H9 (cell line): ENCODE data around the gene POT1. TPM values are rescaled to one million over a fixed set of nuclear protein-coding genes. Genes with fewer than 3 reads are reported as not detected.

ENCODE experiments used
- DNase-seq: peaks from one replicate; pipeline ENCODE4 v3.0.0-alpha.2; 2017
- H2AFZ ChIP-seq: one replicate; pipeline ENCODE4 v1.6.1; 2013; ENCODE audit warnings: mild to moderate bottlenecking, low read length, control low read depth, moderate library complexity
- H2AK5ac ChIP-seq: 2 replicates; pipeline ENCODE4 v1.6.1; 2013; ENCODE audit warnings: low read length, control low read depth, mixed read lengths; ENCODE audit not compliant: insufficient read length
- H2BK120ac ChIP-seq: one replicate; pipeline ENCODE4 v1.6.1; 2013; ENCODE audit warnings: low read depth, mild to moderate bottlenecking, low read length, control low read depth, inconsistent platforms; ENCODE audit not compliant: poor library complexity, severe bottlenecking
- H2BK12ac ChIP-seq: 2 replicates; pipeline ENCODE4 v1.6.1; 2013; ENCODE audit warnings: low read length, control low read depth, mixed read lengths, low read depth; ENCODE audit not compliant: insufficient read length
- H2BK15ac ChIP-seq: 2 replicates; pipeline ENCODE4 v1.6.1; 2013; ENCODE audit warnings: low read depth, low read length, control low read depth
- H2BK20ac ChIP-seq: one replicate; pipeline ENCODE4 v1.6.1; 2013; ENCODE audit warnings: low read depth, mild to moderate bottlenecking, low read length, control low read depth, inconsistent platforms; ENCODE audit not compliant: poor library complexity, severe bottlenecking
- H2BK5ac ChIP-seq: 2 replicates; pipeline ENCODE4 v1.6.1; 2013; ENCODE audit warnings: low read length, control low read depth, mixed read lengths; ENCODE audit not compliant: insufficient read length
- H3K14ac ChIP-seq: 2 replicates; pipeline ENCODE4 v1.6.1; 2013; ENCODE audit warnings: low read length, control low read depth; ENCODE audit not compliant: insufficient read depth
- H3K18ac ChIP-seq: 2 replicates; pipeline ENCODE4 v1.6.1; 2013; ENCODE audit warnings: low read depth, mild to moderate bottlenecking, mixed read lengths, low read length, control low read depth; ENCODE audit not compliant: insufficient read length
- H3K23ac ChIP-seq: 2 replicates; pipeline ENCODE4 v1.6.1; 2013; ENCODE audit warnings: low read length, control low read depth, mixed read lengths, low read depth; ENCODE audit not compliant: insufficient read length
- H3K23me2 ChIP-seq: 2 replicates; pipeline ENCODE4 v1.6.1; 2013; ENCODE audit warnings: low read depth, mild to moderate bottlenecking, mixed read lengths, low read length, control low read depth; ENCODE audit not compliant: insufficient read length, poor library complexity, severe bottlenecking
- H3K27ac ChIP-seq: 2 replicates; pipeline ENCODE4 v1.5.1; 2013; ENCODE audit warnings: low read length, control low read depth, mixed read lengths, low read depth; ENCODE audit not compliant: insufficient read length
- H3K27me3 ChIP-seq: 2 replicates; pipeline ENCODE4 v1.6.1; 2013; ENCODE audit warnings: low read length, control low read depth, inconsistent platforms; ENCODE audit not compliant: insufficient read depth
- H3K4ac ChIP-seq: 2 replicates; pipeline ENCODE4 v1.6.1; 2013; ENCODE audit warnings: low read depth, mild to moderate bottlenecking, control low read depth, inconsistent platforms, low read length, moderate library complexity
- H3K4me1 ChIP-seq: 2 replicates; pipeline ENCODE4 v1.6.1; 2013; ENCODE audit warnings: low read length, control low read depth, inconsistent platforms; ENCODE audit not compliant: insufficient read depth
- H3K4me2 ChIP-seq: 2 replicates; pipeline ENCODE4 v1.6.1; 2013; ENCODE audit warnings: low read length, control low read depth, mixed read lengths; ENCODE audit not compliant: insufficient read length, insufficient read depth
- H3K56ac ChIP-seq: 2 replicates; pipeline ENCODE4 v1.6.1; 2013; ENCODE audit warnings: low read depth, mild to moderate bottlenecking, mixed read lengths, low read length, control low read depth; ENCODE audit not compliant: insufficient read length
- H3K79me1 ChIP-seq: 2 replicates; pipeline ENCODE4 v1.6.1; 2013; ENCODE audit warnings: low read depth, mild to moderate bottlenecking, moderate library complexity, low read length, control low read depth, inconsistent platforms; ENCODE audit not compliant: insufficient read depth, poor library complexity, severe bottlenecking
- H3K79me2 ChIP-seq: 2 replicates; pipeline ENCODE4 v1.6.1; 2013; ENCODE audit warnings: low read length, control low read depth, inconsistent platforms; ENCODE audit not compliant: insufficient read depth
- H3K9ac ChIP-seq: 2 replicates; pipeline ENCODE4 v1.6.1; 2013; ENCODE audit warnings: low read length, control low read depth, mixed read lengths; ENCODE audit not compliant: insufficient read length; ENCODE audit errors: extremely low read depth
- H3K9me3 ChIP-seq: one replicate; pipeline ENCODE4 v1.6.1; 2013; ENCODE audit warnings: low read depth, low read length, inconsistent platforms; ENCODE audit not compliant: control insufficient read depth
- H3T11ph ChIP-seq: one replicate; pipeline ENCODE4 v1.6.1; 2013; ENCODE audit warnings: mild to moderate bottlenecking, low read length, control low read depth, inconsistent platforms
- H4K20me1 ChIP-seq: one replicate; pipeline ENCODE4 v1.6.1; 2013; ENCODE audit not compliant: control insufficient read depth, insufficient read length, insufficient read depth
- H4K5ac ChIP-seq: 2 replicates; pipeline ENCODE4 v1.6.1; 2013; ENCODE audit warnings: low read depth, mild to moderate bottlenecking, mixed read lengths, low read length, control low read depth; ENCODE audit not compliant: insufficient read length
- H4K8ac ChIP-seq: replicated peaks from 2 replicates; pipeline ENCODE4 v1.6.1; 2013; ENCODE audit warnings: low read length, control low read depth, mixed read lengths, low read depth; ENCODE audit not compliant: insufficient read length
- H4K91ac ChIP-seq: 2 replicates; pipeline ENCODE4 v1.6.1; 2013; ENCODE audit warnings: low read depth, mild to moderate bottlenecking, moderate library complexity, mixed read lengths, low read length, control low read depth; ENCODE audit not compliant: insufficient read length
- H3K27ac Mint-ChIP-seq, 3 experiments: 2 replicates in 2 of 3; 3 replicates in 1 of 3; pipeline ENCODE4 v1.8.0; 2020 to 2021; ENCODE audit warnings: mixed read lengths in 3 of 3, mild to moderate bottlenecking in 1 of 3, moderate library complexity in 1 of 3
- H3K27me3 Mint-ChIP-seq: 2 replicates; pipeline ENCODE4 v1.8.0; 2021; ENCODE audit warnings: low read depth, mild to moderate bottlenecking, moderate library complexity, mixed read lengths
- H3K36me3 Mint-ChIP-seq, 3 experiments: 2 replicates in 2 of 3; 3 replicates in 1 of 3; pipeline ENCODE4 v1.8.0; 2020 to 2021; ENCODE audit warnings: low read depth in 3 of 3, mixed read lengths in 3 of 3; ENCODE audit not compliant: insufficient read depth in 1 of 3
- H3K4me1 Mint-ChIP-seq, 2 experiments: 2 replicates each; pipeline ENCODE4 v1.8.0; 2020; ENCODE audit warnings: mixed read lengths in 2 of 2
- H3K4me3 Mint-ChIP-seq, 2 experiments: 2 replicates in 1 of 2; 3 replicates in 1 of 2; pipeline ENCODE4 v1.8.0; 2020 to 2021; ENCODE audit warnings: mild to moderate bottlenecking in 2 of 2, mixed read lengths in 2 of 2, moderate library complexity in 1 of 2
- H3K9me3 Mint-ChIP-seq, 2 experiments: 2 replicates in 1 of 2; 3 replicates in 1 of 2; pipeline ENCODE4 v1.8.0; 2020; ENCODE audit warnings: mild to moderate bottlenecking in 2 of 2, mixed read lengths in 2 of 2, moderate library complexity in 1 of 2
- WGBS: extraction: QIAGEN DNeasy Blood & Tissue Kit; methylation state at CpG from one replicate; pipeline ENCODE4 v1.1.7; 2013; ENCODE audit warnings: missing lambda C conversion rate, low lambda C conversion rate, mixed read lengths; ENCODE audit not compliant: insufficient read length; ENCODE audit errors: extremely low coverage; 5-methylcytosine and 5-hydroxymethylcytosine counted together
- total RNA-seq: library from RNA; stranded (reverse); gene quantifications from 2 replicates; pipeline ENCODE4 v1.2.1, GENCODE V29; 2021
- TF ChIP-seq, protein P1 (sequence below): fragments of 200-600 bp; sonication (generic); conservative IDR thresholded peaks from 3 replicates; pipeline ENCODE4 v1.8.0; 2021; ENCODE audit warnings: antibody characterized with exemption, mild to moderate bottlenecking

The POT1 gene
- total RNA-seq, 1 experiment from 2014 or later = 23.4 TPM

DNA sequence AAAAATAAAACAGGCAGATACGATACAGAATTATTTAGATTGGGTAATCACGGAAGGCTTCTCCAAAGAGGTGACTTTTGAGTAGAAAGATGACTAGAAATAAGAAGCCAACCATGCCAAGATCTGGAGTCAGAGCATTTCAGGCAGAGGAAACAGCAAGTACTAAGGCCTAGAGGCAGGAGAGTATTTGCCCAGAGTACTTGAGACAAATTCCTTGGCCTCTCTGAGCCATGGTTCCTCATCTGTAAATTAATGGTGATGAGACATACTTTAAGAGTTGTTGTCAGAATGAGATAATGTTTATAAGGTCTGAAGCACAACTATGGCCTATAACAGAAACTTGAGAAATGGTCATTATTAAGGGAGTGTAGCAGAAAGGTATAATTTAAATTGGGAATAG, 148.2 kb downstream of the POT1 start:
- H3K36me3 Mint-ChIP-seq = peaks cover 0 to 4% (median 4%) of the 10 kb centered on the region in 3 experiments; a peak in 1 of 7 replicates
- Histone ChIP-seq H2BK5ac (no peak overlapping the region), H2AK5ac (no peak overlapping the region), H3K23ac (no peak overlapping the region), H2BK15ac (no peak overlapping the region), H4K91ac (no peak overlapping the region), H3T11ph (no peak overlapping the region), H2AFZ (no peak overlapping the region), H3K4me1 (peaks cover 3% of the 10 kb centered on the region; the same call in 1 of the 2 replicates), H3K79me1 (no peaks in the 10 kb centered on the region), H2BK20ac (no peak overlapping the region), H3K23me2 (no peaks in the 10 kb centered on the region), H3K14ac (no peak overlapping the region), H4K5ac (no peak overlapping the region), H3K9ac (no peak overlapping the region), H3K4ac (no peak overlapping the region), H3K79me2 (no peaks in the 10 kb centered on the region), H3K56ac (no peak overlapping the region), H2BK120ac (no peak overlapping the region), H2BK12ac (no peak overlapping the region), H4K20me1 (no peaks in the 10 kb centered on the region), H3K9me3 (no peaks in the 10 kb centered on the region), H3K4me2 (no peak overlapping the region), H3K27me3 (no peaks in the 10 kb centered on the region), H3K27ac (no peak overlapping the region), H4K8ac (no peak overlapping the region), H3K18ac (no peak overlapping the region)
- TF ChIP-seq, protein P1, sequence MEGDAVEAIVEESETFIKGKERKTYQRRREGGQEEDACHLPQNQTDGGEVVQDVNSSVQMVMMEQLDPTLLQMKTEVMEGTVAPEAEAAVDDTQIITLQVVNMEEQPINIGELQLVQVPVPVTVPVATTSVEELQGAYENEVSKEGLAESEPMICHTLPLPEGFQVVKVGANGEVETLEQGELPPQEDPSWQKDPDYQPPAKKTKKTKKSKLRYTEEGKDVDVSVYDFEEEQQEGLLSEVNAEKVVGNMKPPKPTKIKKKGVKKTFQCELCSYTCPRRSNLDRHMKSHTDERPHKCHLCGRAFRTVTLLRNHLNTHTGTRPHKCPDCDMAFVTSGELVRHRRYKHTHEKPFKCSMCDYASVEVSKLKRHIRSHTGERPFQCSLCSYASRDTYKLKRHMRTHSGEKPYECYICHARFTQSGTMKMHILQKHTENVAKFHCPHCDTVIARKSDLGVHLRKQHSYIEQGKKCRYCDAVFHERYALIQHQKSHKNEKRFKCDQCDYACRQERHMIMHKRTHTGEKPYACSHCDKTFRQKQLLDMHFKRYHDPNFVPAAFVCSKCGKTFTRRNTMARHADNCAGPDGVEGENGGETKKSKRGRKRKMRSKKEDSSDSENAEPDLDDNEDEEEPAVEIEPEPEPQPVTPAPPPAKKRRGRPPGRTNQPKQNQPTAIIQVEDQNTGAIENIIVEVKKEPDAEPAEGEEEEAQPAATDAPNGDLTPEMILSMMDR = no peak
- no peak overlapping the region; a peak in 1 of 7 replicates for H3K27ac Mint-ChIP-seq
- no CpG with 5 or more reads among the region's 2 CpGs for WGBS
- DNase-seq = no peak
- H3K4me1 Mint-ChIP-seq = peaks cover 6 to 17% of the 10 kb centered on the region in 2 experiments
- no peaks in the 10 kb centered on the region for H3K27me3 Mint-ChIP-seq
- H3K9me3 Mint-ChIP-seq = no peaks in the 10 kb centered on the region
- H3K4me3 Mint-ChIP-seq = no peak overlapping the region
